Lung (tissue), 12 donors: ENCODE data around the gene ABHD4. TPM values are rescaled to one million over a fixed set of nuclear protein-coding genes. Genes with fewer than 3 reads are reported as not detected.
A peak's percentile ranks its signal among the peaks of the same experiment; 100 is the strongest.

Experiments
- ATAC-seq: fragments of 200-7000 bp; cut with Tn5 transposase; one replicate; pipeline ENCODE4 v1.9.1; 2020; ENCODE audit warnings: moderate number of reproducible peaks; ENCODE audit not compliant: insufficient read depth, low FRiP score
- DNase-seq, 3 donors: peaks; one replicate each; pipeline ENCODE4 v3.0.0-alpha.2; 2013 to 2017
- H3K27ac ChIP-seq, 2 donors: one replicate each; pipeline ENCODE4 v1.5.1; 2013; ENCODE audit warnings: mild to moderate bottlenecking in 2 of 2, moderate library complexity in 2 of 2, control low read depth in 1 of 2, inconsistent platforms in 1 of 2, low read depth in 1 of 2, low read length in 1 of 2
- H3K27me3 ChIP-seq, 3 donors: one replicate each; pipeline ENCODE4 v1.5.1; 2013; ENCODE audit warnings: low read length in 2 of 3; ENCODE audit not compliant: control insufficient read depth in 3 of 3, insufficient read depth in 3 of 3
- H3K36me3 ChIP-seq, 4 donors: one replicate each; pipeline ENCODE4 v1.5.1; 2013; ENCODE audit warnings: low read length in 4 of 4, mild to moderate bottlenecking in 1 of 4, moderate library complexity in 1 of 4; ENCODE audit not compliant: control insufficient read depth in 4 of 4, insufficient read depth in 4 of 4
- H3K4me1 ChIP-seq, 5 donors: one replicate each; pipeline ENCODE4 v1.5.1; 2013; ENCODE audit warnings: low read length in 5 of 5, mild to moderate bottlenecking in 2 of 5, moderate library complexity in 1 of 5; ENCODE audit not compliant: control insufficient read depth in 5 of 5, insufficient read depth in 5 of 5
- H3K4me3 ChIP-seq: one replicate; pipeline ENCODE4 v1.5.1; 2013; ENCODE audit warnings: mild to moderate bottlenecking, control low read depth, moderate library complexity
- H3K9ac ChIP-seq, 2 donors: one replicate each; pipeline ENCODE4 v1.5.1; 2013; ENCODE audit warnings: low read length in 2 of 2, control low read depth in 1 of 2; ENCODE audit not compliant: insufficient read depth in 1 of 2
- H3K9me3 ChIP-seq, 4 donors: one replicate each; pipeline ENCODE4 v1.5.1; 2013; ENCODE audit warnings: low read length in 3 of 4, mild to moderate bottlenecking in 1 of 4, moderate library complexity in 1 of 4; ENCODE audit not compliant: control insufficient read depth in 4 of 4, insufficient read depth in 3 of 4
- CTCF ChIP-seq: IDR thresholded peaks from 2 replicates; pipeline ENCODE4 v1.5.1; 2012; ENCODE audit warnings: mild to moderate bottlenecking; ENCODE audit errors: control extremely low read depth, extremely low read depth
- WGBS, 2 donors: extraction: QIAGEN DNeasy Blood & Tissue Kit; methylation state at CpG; one replicate each; pipeline ENCODE4 v1.1.7; 2013; 5-methylcytosine and 5-hydroxymethylcytosine counted together
- polyA plus RNA-seq, 2 donors: library from polyadenylated mRNA; stranded (reverse); fragments of 200-250 nt; gene quantifications; one replicate each; pipeline ENCODE4 v1.2.1, GENCODE V29; 2013
- total RNA-seq, 2 donors: library from RNA; depleted of rRNA in 1 of 2; stranded (reverse); fragments of >200 nt in 1 of 2; gene quantifications; one replicate each; pipeline ENCODE4 v1.2.1, GENCODE V29; 2014 to 2021
- donor health status: control.
- donor health status: control.
- donor health status: Bipolar disorder and iron deficiency.
- donor health status: healthy.
- donor health status: DM: yes; HTN: yes; CAD: no.

Gene ABHD4
- total and polyA plus RNA-seq, 4 donors, result 14.9 to 34.0 (median 23.9) TPM

- no peak for TF ChIP-seq CTCF
- WGBS, 2 donors, result 47 to 54% methylated on average over 11 of the region's 11 CpGs
- Histone ChIP-seq H3K27me3 (no peaks in the 10 kb centered on the region), H3K4me1 (peaks cover 5 to 28% (median 22%) of the 10 kb centered on the region in 5 donors), H3K36me3 (peaks cover 8 to 24% (median 13%) of the 10 kb centered on the region in 4 donors), H3K4me3 (no peak overlapping the region), H3K9ac (peak overlapping the region in 1 of 2 donors; percentile 42), H3K9me3 (no peaks in the 10 kb centered on the region), H3K27ac (peak overlapping the region in 1 of 2 donors; percentile 41)
- DNase-seq (peak in 2 of 3 donors; percentile 33 to 72), ATAC-seq (peak; percentile 36)
Measured at GRCh38 chr14:22561661-22562579, 36.2 kb upstream of the ABHD4 start.

- H3K36me3 ChIP-seq, result peaks cover 8 to 33% (median 15%) of the 10 kb centered on the region in 4 donors
- no peaks in the 10 kb centered on the region for H3K27me3 ChIP-seq
- H3K9ac ChIP-seq, result no peak overlapping the region
- peaks cover 3 to 26% (median 22%) of the 10 kb centered on the region in 5 donors for H3K4me1 ChIP-seq
- peak overlapping the region in 1 of 2 donors; percentile 25 for H3K27ac ChIP-seq
- TF ChIP-seq CTCF, result no peak
- DNase-seq (no peak), ATAC-seq (no peak)
- no peaks in the 10 kb centered on the region for H3K9me3 ChIP-seq
- no peak overlapping the region for H3K4me3 ChIP-seq
- WGBS, 2 donors, result 85 to 89% methylated on average over 5 of the region's 5 CpGs
Measured at GRCh38 chr14:22563987-22564386, 34.1 kb upstream of the ABHD4 start.

GRCh38 chr14:22564463-22564862 lies 33.6 kb upstream of the ABHD4 start:
- Histone ChIP-seq H3K36me3 (peaks cover 8 to 35% (median 16%) of the 10 kb centered on the region in 4 donors), H3K27me3 (no peaks in the 10 kb centered on the region), H3K4me3 (no peak overlapping the region), H3K4me1 (peaks cover 3 to 24% (median 20%) of the 10 kb centered on the region in 5 donors), H3K27ac (no peak overlapping the region), H3K9ac (no peak overlapping the region), H3K9me3 (no peaks in the 10 kb centered on the region)
- TF ChIP-seq CTCF, result no peak
- DNase-seq (no peak), ATAC-seq (no peak)
- 75 to 78% methylated on average over 1 of the region's 1 CpG for whole genome bisulfite sequencing, 2 donors
